Kasumi-1 (cell line): ENCODE results near the gene GTF2A1L.
A peak's percentile ranks its signal among the peaks of the same experiment; 100 is the strongest.
"Not testable (repeated sequence)": the region's sequence is repeated elsewhere in the genome, so short reads cannot be mapped to it uniquely, and the experiment has no call there.

Experiments used
- DNase-seq, 2 experiments: peaks; one replicate each; lab custom pipeline; 2025; lab: John Stamatoyannopoulos, UW

Gene GTF2A1L

DNA sequence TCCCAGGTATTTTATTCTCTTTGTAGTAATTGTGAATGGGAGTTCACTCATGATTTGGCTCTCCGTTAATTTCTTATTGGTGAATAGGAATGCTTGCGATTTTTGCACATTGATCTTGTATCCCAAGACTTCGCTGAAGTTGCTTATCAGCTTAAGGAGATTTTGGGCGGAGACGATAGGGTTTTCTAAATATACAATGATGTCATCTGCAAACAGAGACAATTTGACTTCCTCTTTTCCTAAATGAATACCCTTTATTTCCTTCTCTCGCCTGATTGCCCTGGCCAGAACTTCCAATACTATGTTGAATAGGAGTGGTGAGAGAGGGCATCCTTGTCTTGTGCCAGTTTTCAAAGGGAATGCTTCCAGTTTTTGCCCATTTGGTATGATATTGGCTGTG, 86.0 kb downstream of the GTF2A1L start:
- not testable (repeated sequence) for DNase-seq

DNA sequence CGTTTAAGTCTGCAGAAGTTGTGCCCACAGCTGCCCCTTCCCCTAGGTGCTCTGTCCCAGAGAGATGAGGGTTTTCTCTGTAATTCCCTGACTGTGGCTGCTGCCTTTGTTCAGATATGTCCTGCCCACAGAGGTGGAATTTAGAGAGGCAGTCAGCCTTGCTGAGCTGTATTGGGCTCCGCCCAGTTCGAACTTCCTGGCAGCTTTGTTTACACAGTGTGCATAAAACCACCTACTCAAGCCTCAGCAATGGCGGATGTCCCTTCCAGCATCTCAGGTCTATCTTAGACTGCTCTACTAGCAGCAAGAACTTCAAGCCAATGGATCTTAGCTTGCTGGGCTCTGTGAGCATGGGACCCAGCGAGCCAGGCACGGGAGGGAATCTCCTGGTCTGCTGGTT, 89.8 kb downstream of the GTF2A1L start:
- DNase-seq = no peak

GRCh38 chr2:48709096-48710034, 91.7 kb downstream of the GTF2A1L start:
- no peak for DNase-seq

DNA sequence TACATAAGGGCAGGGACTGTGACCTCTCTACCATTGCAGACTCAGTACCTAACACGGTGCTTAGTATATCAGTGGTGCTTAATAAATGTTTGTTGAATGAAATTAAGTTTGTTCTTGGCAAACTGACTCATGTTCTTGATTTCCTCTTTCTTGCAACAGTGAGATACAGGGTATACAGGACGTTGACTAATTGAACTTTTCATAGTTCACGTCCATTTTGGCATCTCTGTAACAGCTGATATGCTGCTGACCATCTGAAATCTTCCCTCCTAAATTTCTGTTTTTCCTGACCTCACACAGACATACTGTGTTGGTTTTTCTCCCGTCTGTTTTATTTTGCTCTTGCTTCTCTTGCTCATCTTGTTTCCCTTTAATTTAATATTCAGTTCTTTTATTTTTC, 93.7 kb downstream of the GTF2A1L start:
- DNase-seq = no peak

- DNase-seq = no peak
These were observed 94.5 kb downstream of the GTF2A1L start for GRCh38 chr2:48712151-48712550.

- DNase-seq = no peak
These were observed 96.0 kb downstream of the GTF2A1L start for GRCh38 chr2:48713647-48714046.

DNA sequence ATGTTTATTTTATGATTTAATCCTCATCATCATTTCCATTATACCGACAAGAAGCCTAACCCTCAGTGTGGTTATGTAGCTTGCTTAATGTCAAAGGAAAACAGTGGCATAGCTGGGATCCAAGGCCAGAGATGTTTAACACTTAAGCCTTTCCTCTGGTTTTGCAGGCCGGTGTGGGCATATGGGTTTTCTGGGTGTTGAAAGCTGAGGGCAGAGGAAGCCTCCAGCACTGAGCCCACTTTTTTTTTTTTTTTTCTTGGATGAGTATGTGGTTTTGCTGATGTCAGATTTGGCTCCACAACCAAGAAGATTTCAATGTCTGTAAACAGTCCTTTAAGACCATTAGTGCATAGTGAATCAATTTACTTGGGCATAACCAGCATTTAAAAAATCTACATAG, 96.6 kb downstream of the GTF2A1L start:
- DNase-seq = no peak

DNA sequence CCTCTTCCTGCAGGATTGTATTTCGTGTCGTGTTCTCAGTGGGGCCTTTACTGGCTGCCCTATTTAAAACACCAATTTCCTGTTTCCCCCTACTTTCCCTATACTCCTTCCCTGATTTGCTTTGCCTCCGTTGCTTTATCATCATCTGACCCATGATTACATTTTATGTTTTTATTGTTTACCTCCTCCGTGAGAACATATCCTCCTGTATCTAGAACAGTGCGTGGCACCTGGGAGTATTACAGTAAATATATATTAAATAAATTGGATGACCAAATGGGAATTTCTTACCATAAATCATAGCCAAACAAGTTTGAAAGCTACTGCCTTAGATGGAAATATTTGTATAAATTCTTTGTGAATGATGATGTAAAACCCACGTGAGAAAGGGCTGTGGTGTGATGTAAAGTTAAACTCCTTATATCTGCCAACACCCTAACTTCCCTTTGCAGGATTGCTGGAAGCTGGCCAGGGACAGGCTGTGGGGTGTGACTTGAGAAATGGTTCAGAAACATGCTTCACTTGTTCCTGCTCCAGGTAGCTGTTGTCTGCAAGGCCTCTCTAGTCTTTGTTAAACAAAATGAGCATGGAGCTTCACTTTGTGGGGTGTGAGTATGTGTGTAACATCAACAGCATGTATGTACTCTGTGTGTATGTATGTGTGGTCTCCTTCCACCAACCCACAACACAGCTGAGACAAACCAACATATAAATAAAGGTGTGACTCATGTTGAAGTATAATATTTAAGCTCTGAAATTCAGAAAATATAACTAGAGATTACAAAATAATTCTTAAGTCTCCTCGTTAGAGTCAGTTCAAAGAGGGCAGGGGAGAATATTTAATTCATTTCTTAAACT, 97.6 kb downstream of the GTF2A1L start:
- DNase-seq = peak; percentile 34 to 37

- DNase-seq = no peak
These were observed 98.3 kb downstream of the GTF2A1L start for GRCh38 chr2:48715956-48716355.

GRCh38 chr2:48717846-48718245, 100.2 kb downstream of the GTF2A1L start:
- no peak for DNase-seq

GRCh38 chr2:48719480-48720177, 102.0 kb downstream of the GTF2A1L start:
- DNase-seq = no peak

DNA sequence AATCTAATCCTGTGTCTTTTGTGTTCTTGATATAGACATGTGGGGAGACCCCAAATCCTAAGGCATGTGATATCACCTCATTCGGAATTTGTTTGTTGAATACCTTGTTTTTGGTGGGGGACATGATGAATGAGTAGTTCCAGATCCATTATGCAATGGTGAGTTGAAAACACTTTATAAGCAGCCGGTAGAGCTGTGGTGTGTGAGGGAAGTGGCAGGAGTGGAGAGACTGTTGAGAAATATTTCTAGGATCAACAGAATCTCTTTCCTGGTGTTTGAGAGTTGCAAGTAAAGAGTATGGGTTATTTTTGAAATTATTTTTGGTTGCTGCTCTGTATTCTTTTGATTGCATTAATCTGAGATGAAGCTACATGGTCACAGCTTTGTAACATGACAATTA, 103.5 kb downstream of the GTF2A1L start:
- DNase-seq = no peak

DNA sequence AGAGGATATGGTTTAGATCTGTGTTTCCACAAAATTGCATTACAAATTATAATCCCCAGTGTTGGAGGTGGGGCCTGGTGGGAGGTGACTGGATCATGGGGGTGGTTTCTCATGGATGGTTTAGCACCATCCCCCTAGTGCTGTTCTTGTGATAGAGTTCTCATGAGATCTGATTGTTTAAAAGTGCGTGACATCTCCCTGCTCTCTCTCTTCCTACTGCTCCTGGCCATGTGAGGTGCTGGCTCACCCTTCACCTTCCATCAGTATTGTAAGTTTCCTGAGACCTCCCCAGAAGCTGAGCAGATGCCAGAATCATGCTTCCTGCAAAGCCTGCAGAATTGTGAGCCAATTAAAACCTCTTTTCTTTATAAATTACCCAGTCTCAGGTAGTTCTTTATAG, 104.7 kb downstream of the GTF2A1L start:
- no peak for DNase-seq

- DNase-seq = no peak
These were observed 105.5 kb downstream of the GTF2A1L start for GRCh38 chr2:48723129-48723528.

DNA sequence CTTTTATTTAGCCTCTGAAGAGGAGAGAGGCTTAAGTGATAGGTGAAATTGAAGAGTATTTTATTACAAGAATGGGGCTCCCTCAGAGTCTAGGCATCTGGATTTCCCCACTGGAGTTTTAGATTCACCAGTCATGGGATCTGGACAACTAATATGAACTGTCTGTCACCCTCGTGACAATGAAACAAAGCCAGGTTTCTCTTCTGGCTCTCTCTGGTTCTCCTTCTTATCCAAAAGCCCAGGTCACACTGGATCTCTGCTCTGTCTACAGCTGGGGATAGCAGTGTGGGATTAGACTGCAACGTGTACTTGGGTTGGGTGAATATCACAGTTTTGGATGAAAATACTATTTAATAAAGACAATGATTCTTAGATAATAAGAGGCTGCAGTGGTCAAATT, 106.6 kb downstream of the GTF2A1L start:
- no peak for DNase-seq

GRCh38 chr2:48725696-48726494, 108.2 kb downstream of the GTF2A1L start:
- DNase-seq = no peak

GRCh38 chr2:48727560-48727959, 109.9 kb downstream of the GTF2A1L start:
- DNase-seq = peak; percentile 7 to 20

DNA sequence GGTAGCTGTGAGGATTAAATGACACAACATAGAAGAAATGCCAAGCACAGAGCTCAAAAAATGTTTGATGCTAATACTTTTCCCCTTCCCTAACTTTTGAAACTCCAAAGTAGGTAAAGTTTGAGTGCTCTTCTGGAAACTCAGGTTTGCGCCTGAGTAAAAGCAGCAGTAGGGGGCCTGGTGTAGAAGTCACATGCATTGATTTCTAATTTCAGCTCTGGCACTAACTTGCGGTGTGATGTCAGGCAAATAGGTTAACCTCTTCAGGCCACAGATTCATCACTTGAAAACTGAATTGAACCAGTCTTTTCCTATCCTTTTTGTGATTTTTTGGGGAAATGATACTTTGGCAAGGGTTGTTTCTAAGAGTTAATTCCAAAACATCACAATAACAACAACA, 110.6 kb downstream of the GTF2A1L start:
- no peak for DNase-seq

DNA sequence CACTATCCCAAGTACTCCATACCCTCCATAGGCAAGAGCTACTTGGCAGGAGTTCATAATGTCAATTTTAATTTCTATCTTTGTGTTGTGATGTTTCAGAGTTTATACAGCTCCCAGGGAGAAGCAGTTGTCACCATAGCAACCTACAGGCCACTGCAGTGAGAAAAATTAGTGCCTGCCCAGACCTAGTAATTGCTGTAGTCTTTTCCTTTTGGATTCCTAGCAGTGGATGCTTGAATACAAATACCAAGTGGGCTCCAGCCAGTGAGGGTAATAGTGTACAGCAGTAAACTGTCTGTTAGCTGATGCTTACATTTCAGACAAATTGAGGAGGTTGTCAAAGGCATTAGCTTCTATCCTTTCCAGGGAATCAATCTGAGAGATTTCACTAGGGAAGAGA, 111.2 kb downstream of the GTF2A1L start:
- no peak for DNase-seq
